Gastrocnemius medialis (tissue), 4 donors: Measurements from ENCODE around the gene FAM227B. TPM values are rescaled to one million over a fixed set of nuclear protein-coding genes. Genes with fewer than 3 reads are reported as not detected.

Experiments
- ATAC-seq, 2 donors: fragments of 150-250 bp; one replicate each; pipeline ENCODE4 v1.9.1; 2016
- DNase-seq, 2 donors: peaks; one replicate each; pipeline ENCODE4 v3.0.0-alpha.2; 2019
- H3K27ac ChIP-seq, 4 donors: fragments of 200-600 bp; sonication (generic); 1 replicate in 1 of 4; 2 replicates in 3 of 4; pipeline ENCODE4 v1.5.1; 2016 to 2018; ENCODE audit warnings: mild to moderate bottlenecking in 2 of 4, moderate library complexity in 1 of 4
- H3K27me3 ChIP-seq, 3 donors: fragments of 200-600 bp; sonication (generic) in 2 of 3; 1 replicate in 1 of 3; 2 replicates in 2 of 3; pipeline versions ENCODE4 v1.5.1 to v1.6.0; 2016 to 2019; ENCODE audit warnings: mild to moderate bottlenecking in 1 of 3, moderate library complexity in 1 of 3
- H3K36me3 ChIP-seq, 2 donors: fragments of 200-600 bp; sonication (generic) in 1 of 2; one replicate each; pipeline ENCODE4 v1.5.1; 2017 to 2018
- H3K4me1 ChIP-seq, 2 donors: fragments of 200-600 bp; sonication (generic) in 1 of 2; one replicate each; pipeline ENCODE4 v1.5.1; 2016 to 2017; ENCODE audit warnings: mild to moderate bottlenecking in 2 of 2
- H3K4me3 ChIP-seq, 4 donors: fragments of 200-600 bp; sonication (generic) in 3 of 4; 1 replicate in 1 of 4; 2 replicates in 3 of 4; pipeline ENCODE4 v1.5.1; 2016 to 2019; ENCODE audit warnings: mild to moderate bottlenecking in 2 of 4
- H3K9me3 ChIP-seq, 3 donors: fragments of 200-600 bp; sonication (generic) in 2 of 3; 1 replicate in 1 of 3; 2 replicates in 2 of 3; pipeline ENCODE4 v1.5.1; 2016 to 2019
- POLR2A ChIP-seq, 2 donors: fragments of 450-650 bp; IDR thresholded peaks; one replicate each; pipeline ENCODE4 v1.6.1; 2017; ENCODE audit warnings: antibody characterized with exemption in 2 of 2, mild to moderate bottlenecking in 2 of 2, moderate library complexity in 2 of 2
- in situ Hi-C, 4 donors: fragments of 200-750 bp; cut with MboI; loops; one replicate each; pipeline versions ENCODE4 v1.15.0 to v1.8.0; 2017; ENCODE audit warnings: low sequenced_read_pairs in 4 of 4
- intact Hi-C: fragments of 100-400 bp; cut with DNase I; formaldehyde crosslinking; loops from one replicate; pipeline ENCODE4 v1.15.1; 2023; ENCODE audit warnings: low total_unique reads
- total RNA-seq, 4 donors: library from RNA; depleted of rRNA; stranded (reverse); fragments of >200 nt; gene quantifications; one replicate each; pipeline versions ENCODE4 v1.1.0 to v1.2.3, GENCODE V29; 2016
- TF ChIP-seq, protein P1 (sequence below), 5 experiments: fragments of 450-650 bp in 3 of 5; fragments of 200-600 bp in 2 of 5; sonication (generic) in 2 of 5; IDR thresholded peaks in 4 of 5; conservative IDR thresholded peaks in 1 of 5; 1 replicate in 4 of 5; 2 replicates in 1 of 5; pipeline ENCODE4 v1.5.1; 2016 to 2019; ENCODE audit warnings: antibody characterized with exemption in 5 of 5, mild to moderate bottlenecking in 3 of 5, moderate library complexity in 3 of 5

The FAM227B gene
- total RNA-seq, 4 donors from 2014 or later = 7.5 to 15.4 (median 11.7) TPM

DNA sequence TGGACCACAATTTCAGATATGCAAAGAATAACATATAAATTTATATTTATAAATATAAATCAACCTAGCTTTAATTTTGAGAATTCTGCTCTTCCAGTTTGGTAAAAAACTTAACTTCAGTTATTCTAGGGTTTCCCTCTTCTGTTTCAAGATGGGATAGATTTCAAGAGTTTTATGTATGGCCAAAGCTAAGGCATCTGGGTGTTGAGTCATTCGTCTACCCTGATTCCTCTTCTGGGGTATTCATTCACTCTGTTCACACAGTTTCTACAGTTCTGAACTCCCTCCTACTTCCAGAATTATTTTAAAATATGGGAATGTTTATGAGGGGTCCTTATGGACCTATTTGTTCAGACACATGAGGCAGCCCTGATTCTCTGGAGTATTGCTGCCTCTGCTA, 201.8 kb downstream of the FAM227B start:
- in situ Hi-C loops = loop anchor here in 2 of 4 donors (25.0 kb wide), 1 partner anchor 557 kb away; no protein-coding TSS in a partner anchor
- H3K27me3 ChIP-seq = no peaks in the 10 kb centered on the region
- H3K4me3 ChIP-seq = no peak overlapping the region
- intact Hi-C loops = no loop called here
- no peaks in the 10 kb centered on the region for H3K36me3 ChIP-seq
- DNase-seq (no peak), ATAC-seq (no peak)
- H3K4me1 ChIP-seq = no peaks in the 10 kb centered on the region
- H3K27ac ChIP-seq = no peak overlapping the region
- TF ChIP-seq, protein P1, sequence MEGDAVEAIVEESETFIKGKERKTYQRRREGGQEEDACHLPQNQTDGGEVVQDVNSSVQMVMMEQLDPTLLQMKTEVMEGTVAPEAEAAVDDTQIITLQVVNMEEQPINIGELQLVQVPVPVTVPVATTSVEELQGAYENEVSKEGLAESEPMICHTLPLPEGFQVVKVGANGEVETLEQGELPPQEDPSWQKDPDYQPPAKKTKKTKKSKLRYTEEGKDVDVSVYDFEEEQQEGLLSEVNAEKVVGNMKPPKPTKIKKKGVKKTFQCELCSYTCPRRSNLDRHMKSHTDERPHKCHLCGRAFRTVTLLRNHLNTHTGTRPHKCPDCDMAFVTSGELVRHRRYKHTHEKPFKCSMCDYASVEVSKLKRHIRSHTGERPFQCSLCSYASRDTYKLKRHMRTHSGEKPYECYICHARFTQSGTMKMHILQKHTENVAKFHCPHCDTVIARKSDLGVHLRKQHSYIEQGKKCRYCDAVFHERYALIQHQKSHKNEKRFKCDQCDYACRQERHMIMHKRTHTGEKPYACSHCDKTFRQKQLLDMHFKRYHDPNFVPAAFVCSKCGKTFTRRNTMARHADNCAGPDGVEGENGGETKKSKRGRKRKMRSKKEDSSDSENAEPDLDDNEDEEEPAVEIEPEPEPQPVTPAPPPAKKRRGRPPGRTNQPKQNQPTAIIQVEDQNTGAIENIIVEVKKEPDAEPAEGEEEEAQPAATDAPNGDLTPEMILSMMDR (IDR thresholded peaks at IDR 0.05 in 4 of 5, conservative IDR thresholded peaks at IDR 0.05 in 1 of 5) = no peak
- no peak for TF ChIP-seq POLR2A (IDR thresholded peaks at IDR 0.05)
- no peaks in the 10 kb centered on the region for H3K9me3 ChIP-seq

- no peak for ATAC-seq
- in situ Hi-C loops = loop anchor here in 2 of 4 donors (25.0 kb wide), 1 partner anchor 553 kb away; no protein-coding TSS in a partner anchor
- Histone ChIP-seq H3K4me3 (no peak overlapping the region), H3K9me3 (no peaks in the 10 kb centered on the region), H3K36me3 (no peaks in the 10 kb centered on the region), H3K4me1 (no peaks in the 10 kb centered on the region), H3K27ac (no peak overlapping the region), H3K27me3 (no peaks in the 10 kb centered on the region)
- intact Hi-C loops = no loop called here
- no peak for DNase-seq
- TF ChIP-seq, protein P1 (IDR thresholded peaks at IDR 0.05 in 4 of 5, conservative IDR thresholded peaks at IDR 0.05 in 1 of 5) = no peak
- TF ChIP-seq POLR2A (IDR thresholded peaks at IDR 0.05) = no peak
These were observed 205.0 kb downstream of the FAM227B start for GRCh38 chr15:49415638-49416037.

- ATAC-seq (no peak), DNase-seq (no peak)
- TF ChIP-seq, protein P1 (IDR thresholded peaks at IDR 0.05 in 4 of 5, conservative IDR thresholded peaks at IDR 0.05 in 1 of 5) = no peak
- no peak for TF ChIP-seq POLR2A (IDR thresholded peaks at IDR 0.05)
- in situ Hi-C loops = loop anchor here in 2 of 4 donors (25.0 kb wide), 1 partner anchor 553 kb away; no protein-coding TSS in a partner anchor
- Histone ChIP-seq H3K4me1 (no peaks in the 10 kb centered on the region), H3K9me3 (no peaks in the 10 kb centered on the region), H3K27ac (no peak overlapping the region), H3K27me3 (no peaks in the 10 kb centered on the region), H3K4me3 (no peak overlapping the region), H3K36me3 (no peaks in the 10 kb centered on the region)
- intact Hi-C loops = no loop called here
These were observed 205.5 kb downstream of the FAM227B start for GRCh38 chr15:49415149-49415548.

DNA sequence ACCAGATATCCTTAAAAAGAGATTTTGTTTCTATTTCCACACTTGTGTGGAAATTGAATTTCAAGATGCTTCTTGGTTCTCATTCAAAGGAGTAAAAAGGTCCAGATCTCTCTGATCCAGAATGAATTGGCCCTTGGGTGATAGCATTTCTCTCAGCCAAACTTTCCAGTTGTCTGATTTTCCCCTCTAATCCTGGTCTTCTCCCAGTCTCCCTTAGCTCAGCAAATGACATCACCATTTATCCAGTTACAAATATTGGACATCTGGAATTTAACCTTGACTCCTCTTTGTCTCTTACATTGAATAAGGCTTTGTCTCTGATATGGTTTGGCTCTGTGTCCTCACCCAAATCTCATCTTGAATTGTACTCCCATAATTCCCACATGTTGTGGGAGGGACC, 207.8 kb downstream of the FAM227B start:
- TF ChIP-seq, protein P1 (IDR thresholded peaks at IDR 0.05 in 4 of 5, conservative IDR thresholded peaks at IDR 0.05 in 1 of 5) = no peak
- no peak for TF ChIP-seq POLR2A (IDR thresholded peaks at IDR 0.05)
- intact Hi-C loops (no loop called here), in situ Hi-C loops (loop anchor here in 2 of 4 donors (25.0 kb wide), 1 partner anchor 550 kb away; no protein-coding TSS in a partner anchor)
- H3K36me3 ChIP-seq = no peaks in the 10 kb centered on the region
- H3K4me3 ChIP-seq = no peak overlapping the region
- ATAC-seq = no peak
- H3K27ac ChIP-seq = no peak overlapping the region
- no peaks in the 10 kb centered on the region for H3K4me1 ChIP-seq
- H3K9me3 ChIP-seq = no peaks in the 10 kb centered on the region
- no peaks in the 10 kb centered on the region for H3K27me3 ChIP-seq
- no peak for DNase-seq

DNA sequence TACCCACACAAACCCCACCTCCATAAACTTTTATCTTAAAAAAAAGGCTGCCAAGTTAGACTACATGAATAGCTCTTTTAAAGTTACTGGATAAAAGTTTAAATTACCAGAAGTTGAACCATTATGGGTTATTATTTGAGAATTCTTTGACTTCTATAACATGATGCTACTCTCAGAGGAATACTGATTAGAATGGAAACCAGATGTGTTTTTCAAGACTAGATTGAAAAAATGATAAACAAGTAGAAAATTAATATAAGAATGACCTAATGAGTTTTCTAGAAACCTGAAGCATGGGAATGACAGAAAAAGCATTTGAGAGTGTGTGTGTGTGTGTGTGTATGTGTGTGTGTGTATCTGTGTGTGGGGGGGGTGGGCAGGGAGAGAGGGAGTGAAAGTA, 210.0 kb downstream of the FAM227B start:
- Histone ChIP-seq H3K9me3 (no peaks in the 10 kb centered on the region), H3K4me3 (no peak overlapping the region), H3K27ac (no peak overlapping the region), H3K4me1 (no peaks in the 10 kb centered on the region), H3K36me3 (no peaks in the 10 kb centered on the region), H3K27me3 (no peaks in the 10 kb centered on the region)
- in situ Hi-C loops (loop anchor here in 2 of 4 donors (25.0 kb wide), 1 partner anchor 548 kb away; no protein-coding TSS in a partner anchor), intact Hi-C loops (no loop called here)
- no peak for ATAC-seq
- TF ChIP-seq, protein P1 (IDR thresholded peaks at IDR 0.05 in 4 of 5, conservative IDR thresholded peaks at IDR 0.05 in 1 of 5) = no peak
- TF ChIP-seq POLR2A (IDR thresholded peaks at IDR 0.05) = no peak
- no peak for DNase-seq
